Stomach smooth muscle (tissue), 2 donors: ENCODE measurements around the gene PDZD2.

Experiments used
- H3K27ac ChIP-seq: one replicate; pipeline ENCODE4 v1.7.0; 2013; ENCODE audit warnings: mild to moderate bottlenecking, low read length, inconsistent platforms
- H3K27me3 ChIP-seq, 2 donors: one replicate each; pipeline ENCODE4 v1.7.0; 2013; ENCODE audit warnings: low read length in 2 of 2; ENCODE audit not compliant: insufficient read depth in 2 of 2, control insufficient read depth in 1 of 2
- H3K36me3 ChIP-seq, 2 donors: one replicate each; pipeline ENCODE4 v1.7.0; 2013; ENCODE audit warnings: low read length in 2 of 2; ENCODE audit not compliant: control insufficient read depth in 2 of 2, insufficient read depth in 2 of 2
- H3K4me1 ChIP-seq: one replicate; pipeline ENCODE4 v1.7.0; 2013; ENCODE audit warnings: low read length; ENCODE audit not compliant: control insufficient read depth, insufficient read depth
- H3K4me3 ChIP-seq, 2 donors: one replicate each; pipeline ENCODE4 v1.7.0; 2013; ENCODE audit warnings: low read length in 2 of 2
- H3K9ac ChIP-seq, 2 donors: one replicate each; pipeline ENCODE4 v1.7.0; 2013; ENCODE audit warnings: low read length in 2 of 2, mild to moderate bottlenecking in 1 of 2
- H3K9me3 ChIP-seq, 2 donors: one replicate each; pipeline ENCODE4 v1.7.0; 2013; ENCODE audit warnings: low read length in 2 of 2; ENCODE audit not compliant: control insufficient read depth in 2 of 2
- donor health status: healthy.
- donor health status: Pancreatic carcinoma.

The PDZD2 gene

DNA sequence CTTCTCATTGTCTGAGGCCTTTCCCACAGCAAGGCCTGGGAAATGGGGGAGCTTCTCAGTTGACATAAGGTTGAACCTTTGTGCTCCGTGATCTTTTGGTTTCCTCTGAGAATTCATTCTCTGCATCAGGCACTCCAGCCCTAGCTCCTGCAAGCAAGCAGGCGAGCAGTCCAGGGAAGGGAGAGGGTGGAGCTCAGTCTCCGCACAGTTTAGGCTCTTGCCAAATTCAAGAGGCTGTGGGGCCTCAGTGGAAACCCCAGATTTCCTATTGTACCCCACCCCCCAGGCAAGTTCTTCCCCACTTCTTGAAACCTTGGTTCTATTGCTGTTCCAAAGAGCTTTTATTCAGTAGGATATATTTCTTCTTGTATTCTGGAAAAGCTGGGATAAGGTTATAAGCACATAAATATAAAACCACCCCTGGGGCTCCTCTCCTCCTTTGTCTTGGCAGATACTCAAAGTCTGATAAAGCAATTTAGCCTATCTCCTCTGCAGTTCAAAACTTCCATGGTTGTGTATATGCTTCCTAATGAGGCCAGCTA is 147.2 kb downstream of the PDZD2 start:
- H3K36me3 ChIP-seq = no peaks in the 10 kb centered on the region
- H3K27ac ChIP-seq = no peak overlapping the region
- H3K9ac ChIP-seq = no peak overlapping the region
- H3K9me3 ChIP-seq = peaks cover 4% of the 10 kb centered on the region in 2 donors
- H3K27me3 ChIP-seq = no peaks in the 10 kb centered on the region
- no peak overlapping the region for H3K4me3 ChIP-seq
- H3K4me1 ChIP-seq = no peaks in the 10 kb centered on the region

DNA sequence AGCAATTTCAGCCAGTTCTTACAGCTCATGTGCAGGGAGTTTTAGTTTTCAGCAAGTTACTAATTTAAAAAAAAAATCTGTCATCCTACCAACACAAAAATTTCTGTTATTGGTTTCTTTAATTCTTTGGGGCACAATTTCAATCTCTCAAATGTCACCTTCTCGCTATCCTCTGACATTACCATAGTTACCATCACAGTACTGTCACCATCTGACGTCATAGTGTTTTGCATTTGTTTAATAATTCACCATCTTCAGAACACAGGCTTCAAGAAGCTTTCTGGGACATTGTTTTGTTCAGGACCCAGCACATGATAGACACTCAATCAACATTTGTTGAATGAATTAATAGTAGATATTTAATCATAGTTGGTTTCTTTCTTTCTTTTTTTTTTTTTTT is 155.1 kb downstream of the PDZD2 start:
- Histone ChIP-seq H3K27me3 (no peaks in the 10 kb centered on the region), H3K4me3 (no peak overlapping the region), H3K36me3 (no peaks in the 10 kb centered on the region), H3K9me3 (peaks cover under 1 to 3% of the 10 kb centered on the region in 2 donors), H3K9ac (no peak overlapping the region), H3K4me1 (no peaks in the 10 kb centered on the region), H3K27ac (no peak overlapping the region)

- Histone ChIP-seq H3K9me3 (no peaks in the 10 kb centered on the region), H3K27ac (no peak overlapping the region), H3K36me3 (no peaks in the 10 kb centered on the region), H3K4me1 (no peaks in the 10 kb centered on the region), H3K9ac (no peak overlapping the region), H3K4me3 (no peak overlapping the region), H3K27me3 (peaks cover 0 to 4% of the 10 kb centered on the region in 2 donors)
Observed at GRCh38 chr5:31798168-31798567, 159.2 kb downstream of the PDZD2 start.

DNA sequence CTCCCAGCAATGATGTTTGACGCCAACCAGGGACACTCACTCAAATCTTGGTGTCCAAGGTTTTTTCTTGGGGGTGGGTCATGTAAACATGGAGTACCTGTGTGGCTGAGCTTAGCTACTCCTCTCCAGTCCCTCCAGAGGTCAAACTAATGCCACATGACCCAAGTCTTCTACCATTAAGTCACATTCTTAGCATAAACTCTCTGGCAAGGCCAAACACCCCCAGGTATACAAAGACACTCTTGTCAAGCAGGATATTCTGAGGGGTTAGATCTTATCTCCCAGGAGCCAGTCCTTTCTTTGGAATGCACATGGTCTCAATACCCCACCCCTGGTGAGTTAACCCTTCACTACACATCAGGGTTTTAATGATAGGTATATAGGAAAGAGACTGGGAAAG is 161.4 kb downstream of the PDZD2 start:
- Histone ChIP-seq H3K9me3 (no peaks in the 10 kb centered on the region), H3K27me3 (peaks cover 0 to 4% of the 10 kb centered on the region in 2 donors), H3K9ac (no peak overlapping the region), H3K4me1 (no peaks in the 10 kb centered on the region), H3K27ac (no peak overlapping the region), H3K4me3 (no peak overlapping the region), H3K36me3 (no peaks in the 10 kb centered on the region)

DNA sequence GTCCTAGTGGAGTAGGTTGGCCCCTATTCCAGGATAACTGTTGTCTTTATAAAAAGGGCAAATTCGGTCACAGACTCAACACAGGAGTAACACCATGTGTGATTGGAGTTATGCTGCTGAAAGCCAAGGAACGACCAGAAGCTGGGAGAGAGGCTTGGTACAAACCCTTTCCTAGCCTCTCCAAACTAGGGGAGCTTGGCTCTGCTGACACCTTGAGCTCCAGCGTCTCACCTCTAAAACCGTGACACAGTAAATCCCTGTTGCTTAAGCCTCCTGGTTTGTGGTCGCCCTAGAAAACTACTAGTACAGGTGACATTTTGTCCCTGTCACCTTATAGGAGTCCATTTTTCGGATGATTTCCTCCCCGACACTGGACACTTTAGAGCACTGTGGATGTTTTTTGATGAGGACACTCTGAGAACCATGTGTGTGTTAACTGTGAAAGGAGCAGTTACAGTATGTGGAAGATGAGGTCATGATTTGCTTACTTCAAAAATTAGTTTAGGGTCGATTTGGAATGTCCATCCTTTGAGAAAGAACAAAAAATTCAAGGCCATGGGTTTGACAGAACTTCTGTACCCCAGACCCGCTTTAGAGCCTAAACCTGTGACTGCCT is 167.0 kb downstream of the PDZD2 start:
- Histone ChIP-seq H3K4me1 (no peaks in the 10 kb centered on the region), H3K27me3 (peaks cover 0 to 2% of the 10 kb centered on the region in 2 donors), H3K4me3 (no peak overlapping the region), H3K27ac (no peak overlapping the region), H3K36me3 (no peaks in the 10 kb centered on the region), H3K9ac (no peak overlapping the region), H3K9me3 (no peaks in the 10 kb centered on the region)

DNA sequence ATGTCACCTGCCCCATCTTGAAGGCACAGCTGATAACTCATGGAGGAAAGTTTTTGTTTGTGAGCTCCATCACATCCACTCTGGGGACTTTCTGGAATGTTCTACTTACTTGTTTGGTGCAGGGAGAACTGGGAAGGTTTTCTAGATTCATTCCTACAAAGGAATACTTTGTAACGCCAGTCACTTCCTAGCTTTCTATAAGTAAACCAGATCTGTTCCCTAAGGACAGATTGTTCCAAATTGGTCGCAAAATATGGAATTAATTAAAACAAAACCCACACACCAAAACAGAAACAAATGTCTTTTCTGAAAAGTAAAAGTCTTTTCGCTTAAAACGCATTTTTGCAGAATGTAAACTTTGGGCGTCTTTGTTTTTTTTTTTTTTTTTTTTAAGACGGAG is 167.6 kb downstream of the PDZD2 start:
- no peaks in the 10 kb centered on the region for H3K36me3 ChIP-seq
- peaks cover 0 to 2% of the 10 kb centered on the region in 2 donors for H3K27me3 ChIP-seq
- H3K9me3 ChIP-seq = no peaks in the 10 kb centered on the region
- H3K4me3 ChIP-seq = no peak overlapping the region
- H3K27ac ChIP-seq = no peak overlapping the region
- H3K9ac ChIP-seq = no peak overlapping the region
- no peaks in the 10 kb centered on the region for H3K4me1 ChIP-seq

DNA sequence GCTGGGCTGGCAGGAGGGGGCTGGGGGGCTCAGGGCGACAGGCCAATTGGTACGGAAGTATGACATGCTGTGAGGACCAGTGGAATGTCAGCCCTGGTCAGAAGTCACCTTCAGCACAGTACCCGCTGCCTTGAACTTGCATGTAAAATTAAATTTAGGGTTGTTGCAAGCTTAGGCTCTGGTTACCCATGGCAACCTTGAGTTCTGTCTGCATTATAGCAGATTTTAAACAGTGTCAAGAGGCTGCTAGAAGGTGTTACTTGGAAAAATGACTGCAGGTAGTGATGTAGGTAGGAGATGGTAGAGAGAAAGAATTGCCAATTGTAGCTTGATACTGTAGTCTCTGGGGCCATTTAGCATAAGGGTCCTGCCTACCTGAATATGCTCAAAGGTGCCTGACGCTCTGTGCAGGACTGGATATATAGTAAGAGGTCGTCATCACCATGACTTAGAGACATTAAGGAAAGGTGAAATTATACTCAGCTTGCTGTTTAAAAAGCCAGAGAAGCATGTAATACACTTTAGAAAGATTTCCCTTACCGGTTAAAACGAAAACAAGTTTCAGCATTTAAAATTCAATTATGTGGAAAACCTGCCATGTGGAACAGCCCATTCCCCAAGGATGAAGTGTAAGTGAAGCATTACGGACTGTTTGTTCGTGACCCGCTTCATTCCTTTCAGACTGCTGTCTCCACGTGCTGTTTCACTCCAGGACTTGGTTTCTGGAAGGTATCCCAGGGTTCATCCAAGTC is 169.0 kb downstream of the PDZD2 start:
- Histone ChIP-seq H3K4me3 (no peak overlapping the region), H3K27ac (no peak overlapping the region), H3K9me3 (no peaks in the 10 kb centered on the region), H3K27me3 (peaks cover 0 to 2% of the 10 kb centered on the region in 2 donors), H3K36me3 (no peaks in the 10 kb centered on the region), H3K4me1 (no peaks in the 10 kb centered on the region), H3K9ac (no peak overlapping the region)

DNA sequence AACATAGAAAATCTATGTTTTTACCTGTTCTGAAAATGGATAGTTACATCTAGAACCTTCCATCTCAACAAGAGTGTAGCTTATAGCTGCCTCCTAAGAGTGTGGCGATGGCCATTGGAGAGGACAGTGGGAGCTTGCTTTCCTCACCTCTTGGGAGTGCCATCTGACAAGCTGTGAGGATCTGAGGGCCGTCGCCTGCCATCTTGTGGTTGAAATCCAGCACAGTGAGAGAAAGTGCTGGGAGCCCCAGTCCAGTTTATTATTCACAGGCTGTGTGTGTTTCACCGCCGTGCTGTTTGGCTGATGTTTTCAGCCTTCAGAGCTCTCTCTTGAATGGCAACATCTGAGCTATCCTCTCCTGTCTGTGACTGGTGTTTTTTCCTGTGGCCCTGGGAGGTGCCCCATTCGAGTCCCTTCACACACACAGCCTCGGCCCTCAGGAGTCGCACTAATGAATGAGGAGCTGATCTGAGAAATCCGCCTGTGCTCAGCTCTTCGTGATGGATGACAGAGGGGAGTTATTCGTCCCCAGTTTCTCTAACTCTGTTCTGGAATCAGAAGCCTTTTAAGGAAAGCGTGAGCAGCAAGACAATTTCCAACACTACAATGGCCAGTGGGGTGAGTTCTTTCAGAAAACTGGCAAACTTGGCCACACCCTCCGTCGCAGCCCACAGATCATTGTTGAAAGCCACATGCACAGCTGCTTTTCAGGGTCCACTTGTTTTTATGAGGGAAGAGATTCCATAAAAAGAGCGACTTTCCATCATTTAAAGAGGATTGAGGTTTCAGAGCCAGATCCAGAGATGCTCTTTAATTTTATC is 170.3 kb downstream of the PDZD2 start:
- Histone ChIP-seq H3K4me1 (no peaks in the 10 kb centered on the region), H3K4me3 (peak overlapping the region in 1 of 2 donors; percentile 29), H3K9ac (no peak overlapping the region), H3K9me3 (no peaks in the 10 kb centered on the region), H3K27ac (no peak overlapping the region), H3K36me3 (no peaks in the 10 kb centered on the region), H3K27me3 (peaks cover 0 to 2% of the 10 kb centered on the region in 2 donors)

DNA sequence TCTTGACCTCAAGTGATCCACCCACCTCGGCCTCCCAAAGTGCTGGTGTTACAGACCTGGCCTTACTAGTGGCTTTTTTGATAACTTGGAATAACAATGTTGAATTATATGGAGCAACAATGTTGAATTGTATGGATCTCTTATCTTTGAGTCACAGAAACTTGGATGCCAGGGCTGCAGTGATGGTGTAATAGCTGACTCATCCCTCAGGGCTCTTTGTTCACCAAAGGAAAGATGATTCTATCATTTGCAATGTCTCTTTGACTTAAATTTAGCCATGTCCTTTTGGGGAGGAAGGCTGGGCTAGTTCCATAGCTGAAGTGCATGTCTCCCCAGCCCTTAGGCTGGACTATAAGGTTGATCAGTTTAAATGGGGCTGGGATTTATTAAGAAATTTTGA is 172.3 kb downstream of the PDZD2 start:
- Histone ChIP-seq H3K4me1 (no peaks in the 10 kb centered on the region), H3K27ac (no peak overlapping the region), H3K36me3 (no peaks in the 10 kb centered on the region), H3K27me3 (no peaks in the 10 kb centered on the region), H3K9me3 (no peaks in the 10 kb centered on the region), H3K4me3 (no peak overlapping the region), H3K9ac (no peak overlapping the region)

GRCh38 chr5:31815376-31815775 is 176.4 kb downstream of the PDZD2 start:
- no peaks in the 10 kb centered on the region for H3K36me3 ChIP-seq
- H3K9ac ChIP-seq = no peak overlapping the region
- no peak overlapping the region for H3K27ac ChIP-seq
- no peak overlapping the region for H3K4me3 ChIP-seq
- no peaks in the 10 kb centered on the region for H3K27me3 ChIP-seq
- no peaks in the 10 kb centered on the region for H3K4me1 ChIP-seq
- H3K9me3 ChIP-seq = no peaks in the 10 kb centered on the region
